C4-2B (cell line): Measurements from ENCODE around the gene IGF2.

Experiments used
- H3K27ac ChIP-seq: fragments of 450-650 bp; 2 replicates; pipeline ENCODE4 v1.5.1; 2017
- ZFX ChIP-seq: fragments of 450-650 bp; IDR thresholded peaks from 2 replicates; pipeline ENCODE4 v1.6.1; 2017
- TF ChIP-seq, protein P1 (sequence below): fragments of 450-650 bp; conservative IDR thresholded peaks from 2 replicates; pipeline ENCODE4 v1.5.1; 2017; ENCODE audit warnings: mild to moderate bottlenecking

IGF2 gene

DNA sequence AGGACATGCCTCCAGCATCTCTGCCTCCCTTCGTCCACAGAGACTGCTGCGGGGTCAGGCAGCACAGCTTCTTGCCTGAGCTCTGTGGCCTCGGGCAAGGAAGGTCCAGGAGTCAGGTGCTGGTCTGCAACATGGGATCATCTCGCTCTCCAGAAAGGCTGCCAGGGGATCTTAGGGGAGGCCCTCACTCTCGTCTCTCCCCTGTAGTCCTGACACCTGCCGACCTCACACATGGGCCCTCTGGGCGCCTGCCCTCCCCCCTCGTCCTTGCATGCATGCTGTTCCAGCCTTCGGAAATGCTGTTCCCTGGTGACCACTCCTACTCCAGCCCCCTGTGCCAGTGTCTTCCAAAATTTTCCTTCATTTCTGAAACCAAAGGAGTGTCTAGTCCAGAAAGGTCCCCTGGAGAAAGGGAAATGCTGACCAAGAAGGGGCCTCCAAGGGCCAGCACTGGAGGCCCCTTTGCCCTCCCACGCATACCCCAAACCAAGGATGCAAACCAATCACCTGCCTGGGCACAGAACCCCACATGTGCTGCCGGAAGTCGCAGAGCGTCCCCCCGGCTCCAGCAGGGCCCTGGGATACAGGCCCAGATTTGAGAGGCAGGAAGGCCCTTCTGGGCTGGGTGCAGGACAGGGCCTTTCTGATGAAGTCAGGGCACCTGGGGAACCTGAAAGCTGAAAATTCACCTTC lies 41.0 kb downstream of the IGF2 start:
- H3K27ac ChIP-seq = no peak overlapping the region
- no peak for TF ChIP-seq ZFX
- TF ChIP-seq, protein P1, sequence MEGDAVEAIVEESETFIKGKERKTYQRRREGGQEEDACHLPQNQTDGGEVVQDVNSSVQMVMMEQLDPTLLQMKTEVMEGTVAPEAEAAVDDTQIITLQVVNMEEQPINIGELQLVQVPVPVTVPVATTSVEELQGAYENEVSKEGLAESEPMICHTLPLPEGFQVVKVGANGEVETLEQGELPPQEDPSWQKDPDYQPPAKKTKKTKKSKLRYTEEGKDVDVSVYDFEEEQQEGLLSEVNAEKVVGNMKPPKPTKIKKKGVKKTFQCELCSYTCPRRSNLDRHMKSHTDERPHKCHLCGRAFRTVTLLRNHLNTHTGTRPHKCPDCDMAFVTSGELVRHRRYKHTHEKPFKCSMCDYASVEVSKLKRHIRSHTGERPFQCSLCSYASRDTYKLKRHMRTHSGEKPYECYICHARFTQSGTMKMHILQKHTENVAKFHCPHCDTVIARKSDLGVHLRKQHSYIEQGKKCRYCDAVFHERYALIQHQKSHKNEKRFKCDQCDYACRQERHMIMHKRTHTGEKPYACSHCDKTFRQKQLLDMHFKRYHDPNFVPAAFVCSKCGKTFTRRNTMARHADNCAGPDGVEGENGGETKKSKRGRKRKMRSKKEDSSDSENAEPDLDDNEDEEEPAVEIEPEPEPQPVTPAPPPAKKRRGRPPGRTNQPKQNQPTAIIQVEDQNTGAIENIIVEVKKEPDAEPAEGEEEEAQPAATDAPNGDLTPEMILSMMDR = no peak

DNA sequence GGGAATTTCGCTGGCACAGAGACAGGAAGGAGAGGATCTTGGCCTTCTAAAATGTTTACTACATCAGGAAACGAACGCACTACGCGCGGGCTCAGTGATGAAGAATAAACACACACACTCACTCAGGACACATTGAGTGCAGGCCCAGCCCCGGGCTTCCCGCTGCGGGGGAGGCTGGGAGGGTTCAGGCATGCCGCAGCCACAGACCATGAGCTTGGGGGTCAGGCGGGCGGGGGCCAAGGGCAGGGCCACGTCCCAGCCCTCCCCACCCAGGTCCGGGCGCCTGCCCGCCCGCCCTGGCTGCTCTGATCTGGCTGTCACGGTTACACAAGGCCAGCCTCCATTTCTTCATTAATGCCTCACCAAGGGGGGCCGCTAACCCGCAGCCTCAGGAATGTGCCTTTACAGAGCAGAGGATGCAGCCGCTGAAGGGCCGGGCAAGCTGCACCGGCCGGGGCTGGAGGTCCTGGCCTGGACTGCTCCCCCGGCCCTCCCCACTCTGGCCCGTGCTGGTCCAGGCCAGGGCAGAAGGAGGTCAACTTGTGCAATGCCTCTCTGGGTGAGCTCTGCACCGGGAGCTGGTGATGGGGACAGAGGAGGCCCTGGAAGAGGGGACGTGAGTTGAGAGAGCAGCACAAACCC lies 41.7 kb downstream of the IGF2 start:
- TF ChIP-seq, protein P1 = no peak
- no peak for TF ChIP-seq ZFX
- peak overlapping the region; percentile 10; the same call in 1 of the 2 replicates for H3K27ac ChIP-seq

DNA sequence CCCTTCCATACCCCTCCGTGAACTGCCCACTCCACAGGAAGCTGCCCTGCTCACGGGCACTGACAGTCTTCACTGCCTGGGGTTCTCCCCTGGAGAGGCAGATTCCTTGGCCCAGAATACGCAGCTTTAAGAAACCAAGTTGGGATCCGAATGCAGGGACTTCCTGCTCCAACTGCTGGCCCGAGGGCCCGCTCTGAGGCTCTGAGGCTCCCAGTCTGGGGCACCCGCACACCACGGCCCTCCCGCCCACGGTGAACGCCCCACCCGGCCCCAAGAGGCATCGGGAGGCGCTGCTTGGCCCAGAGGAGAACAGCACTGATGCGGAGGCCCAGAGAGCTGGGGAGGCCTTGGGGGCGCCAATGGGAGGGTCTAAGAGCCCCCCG lies 42.3 kb downstream of the IGF2 start:
- H3K27ac ChIP-seq = peak overlapping the region; percentile 10; the same call in 1 of the 2 replicates
- TF ChIP-seq, protein P1 = no peak
- no peak for TF ChIP-seq ZFX

DNA sequence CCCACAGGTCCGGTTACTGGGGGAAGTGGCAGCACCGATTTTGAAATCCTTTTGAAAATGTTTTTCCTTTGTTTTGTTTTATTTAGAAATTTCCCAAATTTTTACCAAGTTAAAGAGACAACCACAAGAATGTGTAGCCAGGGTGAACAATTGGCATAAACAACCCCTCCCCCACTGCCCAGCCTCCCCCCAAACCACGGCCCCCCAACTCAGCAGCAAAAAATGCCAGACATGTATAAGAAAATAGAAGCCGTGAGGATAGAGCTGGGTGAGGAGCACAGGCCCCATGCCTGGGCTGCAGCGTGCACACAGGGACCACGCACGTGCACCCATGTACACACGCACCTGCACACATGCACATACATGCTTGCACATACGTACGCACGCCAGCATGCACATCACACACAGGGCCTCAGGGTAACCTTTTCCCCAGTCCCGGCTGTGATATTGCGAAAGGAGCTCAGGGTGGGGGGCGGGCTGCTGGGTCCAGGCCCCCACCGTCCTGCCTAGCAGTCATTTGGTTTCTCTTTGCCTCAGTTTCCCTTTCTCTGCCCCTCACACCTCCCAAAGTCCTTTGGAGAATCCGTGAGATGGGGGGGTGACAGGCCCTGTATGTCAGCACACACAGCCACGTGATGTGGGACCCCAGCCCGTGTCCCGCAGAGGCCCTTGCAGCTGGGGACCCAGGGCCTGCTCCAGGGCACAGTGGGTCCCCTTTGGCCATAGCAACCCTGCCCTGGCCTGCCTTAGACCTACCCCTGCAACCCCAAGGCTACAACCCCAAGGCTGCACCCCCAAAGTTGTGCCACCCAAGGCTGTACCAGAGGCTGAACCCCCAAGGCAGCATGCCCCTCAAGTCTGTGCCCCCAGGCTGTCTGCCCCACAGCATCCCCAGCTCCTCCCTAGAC lies 42.9 kb downstream of the IGF2 start:
- TF ChIP-seq, protein P1 = no peak
- TF ChIP-seq ZFX = no peak

DNA sequence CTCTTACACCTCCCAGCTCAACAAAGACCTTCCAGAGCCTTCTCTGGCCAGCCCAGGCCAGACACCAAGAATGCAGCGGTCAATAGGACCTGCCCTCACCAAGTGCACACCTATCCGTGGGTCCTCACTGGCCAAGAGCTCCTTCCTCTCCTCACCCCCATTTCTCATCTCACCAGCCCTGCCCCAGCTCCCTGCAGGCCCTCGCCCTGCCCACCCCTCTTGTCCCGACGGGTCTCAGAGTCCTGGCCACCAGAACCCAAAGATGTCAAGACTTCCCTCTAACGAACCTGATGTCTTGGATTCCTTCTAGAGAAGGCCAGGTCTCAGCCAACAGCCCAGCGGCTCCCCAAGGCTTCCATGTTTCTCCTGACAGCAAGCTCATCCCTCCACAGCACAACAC lies 43.6 kb downstream of the IGF2 start:
- TF ChIP-seq, protein P1 = no peak
- no peak for TF ChIP-seq ZFX
- H3K27ac ChIP-seq = no peak overlapping the region

More for the DNA sequence above, 42.9 kb downstream of the IGF2 start:
- H3K27ac ChIP-seq = peak overlapping the region; percentile 10; the same call in 1 of the 2 replicates

DNA sequence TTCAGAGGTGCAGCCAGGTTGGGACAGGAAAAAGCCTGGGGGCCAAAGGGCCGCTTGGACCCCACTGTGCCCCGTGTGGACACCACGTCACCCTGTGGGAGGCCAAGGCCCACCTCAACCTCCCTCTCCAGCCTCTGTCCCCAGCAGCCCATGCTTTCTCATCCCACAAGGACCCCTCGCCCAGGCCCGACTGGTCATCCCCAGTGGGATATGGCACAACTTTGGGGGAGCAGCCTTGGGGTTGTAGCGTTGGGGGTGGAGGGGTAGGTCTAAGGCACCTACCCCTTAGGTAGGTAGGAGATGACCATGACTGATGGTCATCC lies 44.0 kb downstream of the IGF2 start:
- no peak overlapping the region for H3K27ac ChIP-seq
- TF ChIP-seq ZFX = no peak
- TF ChIP-seq, protein P1 = no peak
